IMR-90 (cell line): ENCODE measurements around the gene EIF4A3. TPM values are rescaled to one million over a fixed set of nuclear protein-coding genes. Genes with fewer than 3 reads are reported as not detected.

Experiments used
- ATAC-seq: fragments of 200-7000 bp; cut with Tn5 transposase; 2 replicates; pipeline ENCODE4 v1.9.1; 2020; ENCODE audit warnings: low read depth, mild to moderate bottlenecking, moderate library complexity
- BruUV-seq: library from RNA; stranded (reverse); fragments of 400-500 nt; replicated peaks from 2 replicates; lab custom pipeline; 2021; lab: Mats Ljungman, UMichigan
- CTCF ChIA-PET: fragments of 300-600 bp; formaldehyde crosslinking; extraction: SDS; loops from one replicate; lab custom pipeline; 2021; ENCODE audit warnings: antibody characterized with exemption; lab: Yijun Ruan, JAX
- POLR2A ChIA-PET: fragments of 300-600 bp; sonication (Branson Sonifier 250); formaldehyde crosslinking; loops from one replicate; lab custom pipeline; 2022; ENCODE audit warnings: antibody characterized with exemption; ENCODE audit not compliant: unreplicated experiment; lab: Charles Lee
- DNase-seq: peaks from one replicate; pipeline ENCODE4 v3.0.0; 2013
- H2AFZ ChIP-seq: replicated peaks from 2 replicates; pipeline ENCODE3; 2013; ENCODE audit warnings: low read length, mild to moderate bottlenecking; ENCODE audit not compliant: poor library complexity
- H2AK5ac ChIP-seq: 2 replicates; pipeline ENCODE4 v1.6.1; 2013; ENCODE audit warnings: low read depth, low read length, inconsistent platforms
- H2AK9ac ChIP-seq: replicated peaks from 2 replicates; pipeline ENCODE3; 2013; ENCODE audit warnings: mild to moderate bottlenecking, low read depth, low read length, moderate library complexity; ENCODE audit not compliant: poor library complexity
- H2BK120ac ChIP-seq: 2 replicates; pipeline ENCODE4 v1.6.1; 2013; ENCODE audit warnings: low read depth, low read length, inconsistent platforms
- H2BK15ac ChIP-seq: 3 replicates; pipeline ENCODE4 v1.6.1; 2013; ENCODE audit warnings: low read depth, low read length, inconsistent platforms
- H2BK20ac ChIP-seq: 2 replicates; pipeline ENCODE4 v1.6.1; 2013; ENCODE audit warnings: low read depth, mild to moderate bottlenecking, inconsistent platforms, low read length, moderate library complexity
- H2BK5ac ChIP-seq: 2 replicates; pipeline ENCODE4 v1.6.1; 2013; ENCODE audit warnings: mild to moderate bottlenecking, low read depth, low read length, inconsistent platforms; ENCODE audit not compliant: poor library complexity, severe bottlenecking
- H3K14ac ChIP-seq: replicated peaks from 2 replicates; pipeline ENCODE4 v1.6.1; 2013; ENCODE audit warnings: low read depth, low read length, inconsistent platforms
- H3K18ac ChIP-seq: 2 replicates; pipeline ENCODE4 v1.6.1; 2013; ENCODE audit warnings: low read depth, low read length, control low read depth
- H3K23ac ChIP-seq: 2 replicates; pipeline ENCODE4 v1.6.1; 2013; ENCODE audit warnings: low read depth, low read length, inconsistent platforms
- H3K27ac ChIP-seq: 2 replicates; pipeline ENCODE4 v1.5.1; 2013; ENCODE audit warnings: mild to moderate bottlenecking, control low read depth, low read length; ENCODE audit not compliant: insufficient read depth
- H3K27me3 ChIP-seq: 2 replicates; pipeline ENCODE4 v1.6.1; 2013; ENCODE audit warnings: low read length; ENCODE audit not compliant: control insufficient read depth, insufficient read depth
- H3K36me3 ChIP-seq: 2 replicates; pipeline ENCODE4 v1.6.1; 2013; ENCODE audit warnings: low read length, mixed read lengths; ENCODE audit not compliant: control insufficient read depth, insufficient read depth
- H3K4ac ChIP-seq: 2 replicates; pipeline ENCODE4 v1.6.1; 2013; ENCODE audit warnings: low read depth, low read length, inconsistent platforms
- H3K4me1 ChIP-seq: 2 replicates; pipeline ENCODE4 v1.6.1; 2013; ENCODE audit warnings: low read length, mixed read lengths; ENCODE audit not compliant: control insufficient read depth, insufficient read depth
- H3K4me2 ChIP-seq: 2 replicates; pipeline ENCODE4 v1.6.1; 2013; ENCODE audit warnings: low read depth, mild to moderate bottlenecking, control low read depth, low read length, moderate library complexity
- H3K4me3 ChIP-seq: 2 replicates; pipeline ENCODE4 v1.5.1; 2013; ENCODE audit warnings: low read depth, mild to moderate bottlenecking, control low read depth, low read length, moderate library complexity; ENCODE audit not compliant: insufficient read depth
- H3K56ac ChIP-seq: 2 replicates; pipeline ENCODE4 v1.6.1; 2013; ENCODE audit warnings: low read length, inconsistent platforms; ENCODE audit not compliant: insufficient read depth; ENCODE audit errors: extremely low read depth
- H3K79me1 ChIP-seq, 2 experiments: 2 replicates each; pipeline ENCODE4 v1.6.1; 2013; ENCODE audit warnings: low read length in 2 of 2, inconsistent platforms in 1 of 2, low read depth in 1 of 2
- H3K9ac ChIP-seq: 2 replicates; pipeline ENCODE4 v1.6.1; 2013; ENCODE audit warnings: low read depth, low read length, control low read depth
- H3K9me1 ChIP-seq: 2 replicates; pipeline ENCODE4 v1.6.1; 2013; ENCODE audit warnings: low read length, inconsistent platforms; ENCODE audit not compliant: insufficient read depth
- H3K9me3 ChIP-seq: 2 replicates; pipeline ENCODE4 v1.6.1; 2013; ENCODE audit warnings: low read length; ENCODE audit not compliant: control insufficient read depth, insufficient read depth
- H4K20me1 ChIP-seq: 2 replicates; pipeline ENCODE4 v1.6.1; 2013; ENCODE audit warnings: low read length, inconsistent platforms; ENCODE audit not compliant: insufficient read depth
- H4K5ac ChIP-seq: 2 replicates; pipeline ENCODE4 v1.6.1; 2013; ENCODE audit warnings: mild to moderate bottlenecking, low read depth, low read length, control low read depth
- H4K8ac ChIP-seq, 2 experiments: 2 replicates each; pipeline ENCODE4 v1.6.1; 2013; ENCODE audit warnings: low read depth in 2 of 2, low read length in 2 of 2, control low read depth in 1 of 2, inconsistent platforms in 1 of 2
- H4K91ac ChIP-seq: 2 replicates; pipeline ENCODE4 v1.6.1; 2013; ENCODE audit warnings: low read depth, low read length, inconsistent platforms; ENCODE audit not compliant: insufficient read depth
- BHLHE40 ChIP-seq: fragments of 150-350 bp; IDR thresholded peaks from 2 replicates; pipeline ENCODE4 v1.6.1; 2016; ENCODE audit warnings: mild to moderate bottlenecking, low read depth, low read length
- CEBPB ChIP-seq: IDR thresholded peaks from 2 replicates; pipeline ENCODE4 v1.6.1; 2012; ENCODE audit warnings: low read depth, low read length, improper control_type of control experiment
- CHD1 ChIP-seq: IDR thresholded peaks from 2 replicates; pipeline ENCODE4 v1.6.1; 2012; ENCODE audit warnings: low read depth, low read length, improper control_type of control experiment
- ELK1 ChIP-seq: fragments of 150-350 bp; IDR thresholded peaks from 2 replicates; pipeline ENCODE4 v1.6.1; 2016; ENCODE audit warnings: low read depth, mild to moderate bottlenecking, low read length, moderate library complexity, borderline replicate concordance
- FOS ChIP-seq: fragments of 150-350 bp; IDR thresholded peaks from 2 replicates; pipeline ENCODE4 v1.6.1; 2016; ENCODE audit warnings: low read depth, low read length
- MAFK ChIP-seq: IDR thresholded peaks from 2 replicates; pipeline ENCODE4 v1.6.1; 2012; ENCODE audit warnings: low read depth, low read length, improper control_type of control experiment
- MAZ ChIP-seq: IDR thresholded peaks from 2 replicates; pipeline ENCODE4 v1.6.1; 2012; ENCODE audit warnings: low read depth, mild to moderate bottlenecking, low read length, improper control_type of control experiment, moderate library complexity, borderline replicate concordance
- MXI1 ChIP-seq: IDR thresholded peaks from 2 replicates; pipeline ENCODE4 v1.6.1; 2012; ENCODE audit warnings: low read depth, mild to moderate bottlenecking, low read length, moderate library complexity, borderline replicate concordance
- NFE2L2 ChIP-seq: fragments of 150-350 bp; IDR thresholded peaks from 2 replicates; pipeline ENCODE4 v1.6.1; 2016; ENCODE audit warnings: low read depth, mild to moderate bottlenecking, low read length
- POLR2A ChIP-seq: IDR thresholded peaks from 2 replicates; pipeline ENCODE4 v1.6.1; 2012; ENCODE audit warnings: mild to moderate bottlenecking, low read depth, low read length
- RAD21 ChIP-seq: IDR thresholded peaks from 2 replicates; pipeline ENCODE4 v1.6.1; 2012; ENCODE audit warnings: low read length, improper control_type of control experiment
- RCOR1 ChIP-seq: IDR thresholded peaks from 2 replicates; pipeline ENCODE4 v1.6.1; 2012; ENCODE audit warnings: mild to moderate bottlenecking, low read length, improper control_type of control experiment; ENCODE audit not compliant: insufficient replicate concordance
- RFX5 ChIP-seq: IDR thresholded peaks from 2 replicates; pipeline ENCODE4 v1.8.0; 2012; ENCODE audit warnings: low read depth, mild to moderate bottlenecking, low read length, moderate library complexity
- SMC3 ChIP-seq: fragments of 150-350 bp; IDR thresholded peaks from 2 replicates; pipeline ENCODE4 v1.6.1; 2016; ENCODE audit warnings: low read depth, mild to moderate bottlenecking, antibody characterized with exemption, low read length, moderate library complexity
- WGBS, 2 experiments: methylation state at CpG; one replicate each; pipeline versions ENCODE4 v1.1.5 to v1.1.7; 2013; ENCODE audit warnings: missing lambda C conversion rate in 2 of 2; ENCODE audit not compliant: insufficient read length in 1 of 2; ENCODE audit errors: extremely low coverage in 2 of 2; 5-methylcytosine and 5-hydroxymethylcytosine counted together
- dilution Hi-C: fragments of 300-500 bp; cut with HindIII; formaldehyde crosslinking; loops from one replicate; pipeline ENCODE4 v1.14.3; 2018; ENCODE audit warnings: low sequenced_read_pairs; ENCODE audit not compliant: unreplicated experiment
- in situ Hi-C: fragments of 300-500 bp; cut with MboI; formaldehyde crosslinking; loops from 3 replicates; pipeline ENCODE4 v1.14.3; 2019; ENCODE audit warnings: low sequenced_read_pairs, inconsistent platforms, mixed read lengths
- intact Hi-C: fragments of 100-400 bp; cut with micrococcal nuclease; formaldehyde crosslinking; loops from 2 replicates; pipeline ENCODE4 v1.10.0; 2022
- polyA plus RNA-seq, 3 experiments: library from polyadenylated mRNA; depleted of rRNA; stranded (reverse); fragments of >200 nt; gene quantifications; 2 replicates each; pipeline ENCODE4 v1.2.3, GENCODE V29; 2012; ENCODE audit warnings: low replicate concordance in 1 of 3
- total RNA-seq: library from RNA; depleted of rRNA; stranded (reverse); fragments of >200 nt; gene quantifications from 2 replicates; pipeline ENCODE4 v1.2.3, GENCODE V29; 2012
- TF ChIP-seq, protein P1 (sequence below): conservative IDR thresholded peaks from 2 replicates; pipeline ENCODE4 v1.5.1; 2012; ENCODE audit warnings: mild to moderate bottlenecking, low read depth, low read length, improper control_type of control experiment
- TF ChIP-seq, protein P2 (sequence below): fragments of 150-350 bp; IDR thresholded peaks from 2 replicates; pipeline ENCODE4 v1.6.1; 2017; ENCODE audit warnings: mild to moderate bottlenecking, antibody characterized with exemption, low read length, low read depth

EIF4A3 gene
- total and polyA plus RNA-seq, 2 of the 4 experiments (the other 2 are of a cell fraction) = 85.3 to 97.1 TPM

DNA sequence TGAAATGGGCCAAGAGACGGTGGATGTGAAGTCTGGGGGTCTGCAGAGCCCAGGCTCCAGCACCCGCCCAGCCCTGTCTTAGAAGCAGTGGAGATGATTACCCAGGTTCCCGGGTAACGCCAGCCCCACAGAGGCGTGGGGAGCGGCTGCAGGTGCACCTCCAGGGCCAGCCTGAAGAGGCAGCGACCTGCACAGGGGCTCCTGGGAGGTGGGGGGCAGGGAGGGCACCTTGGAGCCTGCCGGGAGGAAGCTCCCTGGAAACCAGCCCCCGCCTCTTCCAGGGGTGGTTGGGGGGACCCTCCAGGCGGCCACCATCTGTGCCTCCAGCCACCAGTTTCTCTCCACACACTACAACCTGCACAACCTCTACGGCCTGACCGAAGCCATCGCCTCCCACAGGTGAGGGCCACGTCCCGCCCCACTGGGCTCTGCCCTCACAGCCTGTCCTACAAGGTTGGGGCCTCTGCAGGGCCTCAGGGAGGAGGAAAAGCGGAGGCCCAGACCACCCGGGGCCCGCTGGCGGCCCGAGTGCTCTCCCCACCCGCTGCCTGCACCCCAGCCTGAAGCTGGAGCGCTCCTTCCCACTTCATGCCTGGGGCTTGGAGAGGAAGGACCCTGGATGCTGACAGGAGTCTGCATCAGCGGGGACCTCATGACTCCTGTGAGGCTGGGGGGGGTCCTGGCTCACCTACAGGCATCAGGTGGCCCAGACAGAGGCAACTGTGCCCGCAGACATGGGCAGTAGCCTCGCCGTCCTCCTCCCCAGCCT is 35.0 kb downstream of the EIF4A3 start:
- ChIA-PET CTCF (no interaction called here), POLR2A (no interaction called here)
- in situ Hi-C loops (no loop called here), dilution Hi-C loops (no loop called here), intact Hi-C loops (no loop called here)
- no peak for TF ChIP-seq BHLHE40
- TF ChIP-seq SMC3 = no peak
- TF ChIP-seq FOS = no peak
- no peak for TF ChIP-seq RAD21
- TF ChIP-seq CHD1 = no peak
- TF ChIP-seq NFE2L2 = no peak
- TF ChIP-seq ELK1 = no peak
- TF ChIP-seq, protein P1, sequence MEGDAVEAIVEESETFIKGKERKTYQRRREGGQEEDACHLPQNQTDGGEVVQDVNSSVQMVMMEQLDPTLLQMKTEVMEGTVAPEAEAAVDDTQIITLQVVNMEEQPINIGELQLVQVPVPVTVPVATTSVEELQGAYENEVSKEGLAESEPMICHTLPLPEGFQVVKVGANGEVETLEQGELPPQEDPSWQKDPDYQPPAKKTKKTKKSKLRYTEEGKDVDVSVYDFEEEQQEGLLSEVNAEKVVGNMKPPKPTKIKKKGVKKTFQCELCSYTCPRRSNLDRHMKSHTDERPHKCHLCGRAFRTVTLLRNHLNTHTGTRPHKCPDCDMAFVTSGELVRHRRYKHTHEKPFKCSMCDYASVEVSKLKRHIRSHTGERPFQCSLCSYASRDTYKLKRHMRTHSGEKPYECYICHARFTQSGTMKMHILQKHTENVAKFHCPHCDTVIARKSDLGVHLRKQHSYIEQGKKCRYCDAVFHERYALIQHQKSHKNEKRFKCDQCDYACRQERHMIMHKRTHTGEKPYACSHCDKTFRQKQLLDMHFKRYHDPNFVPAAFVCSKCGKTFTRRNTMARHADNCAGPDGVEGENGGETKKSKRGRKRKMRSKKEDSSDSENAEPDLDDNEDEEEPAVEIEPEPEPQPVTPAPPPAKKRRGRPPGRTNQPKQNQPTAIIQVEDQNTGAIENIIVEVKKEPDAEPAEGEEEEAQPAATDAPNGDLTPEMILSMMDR = no peak
- TF ChIP-seq, protein P2, sequence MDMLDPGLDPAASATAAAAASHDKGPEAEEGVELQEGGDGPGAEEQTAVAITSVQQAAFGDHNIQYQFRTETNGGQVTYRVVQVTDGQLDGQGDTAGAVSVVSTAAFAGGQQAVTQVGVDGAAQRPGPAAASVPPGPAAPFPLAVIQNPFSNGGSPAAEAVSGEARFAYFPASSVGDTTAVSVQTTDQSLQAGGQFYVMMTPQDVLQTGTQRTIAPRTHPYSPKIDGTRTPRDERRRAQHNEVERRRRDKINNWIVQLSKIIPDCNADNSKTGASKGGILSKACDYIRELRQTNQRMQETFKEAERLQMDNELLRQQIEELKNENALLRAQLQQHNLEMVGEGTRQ = no peak
- no peak for TF ChIP-seq POLR2A
- no peak for TF ChIP-seq MAZ
- TF ChIP-seq RCOR1 = no peak
- no peak for TF ChIP-seq MXI1
- no peak for TF ChIP-seq MAFK
- TF ChIP-seq CEBPB = no peak
- no peak for TF ChIP-seq RFX5
- Histone ChIP-seq H4K8ac (no peak overlapping the region), H2AFZ (no peak overlapping the region), H3K14ac (no peak overlapping the region), H3K23ac (no peak overlapping the region), H2AK9ac (no peak overlapping the region), H2BK120ac (no peak overlapping the region), H3K56ac (no peak overlapping the region), H3K9me1 (peaks cover 7% of the 10 kb centered on the region), H4K91ac (no peak overlapping the region), H3K36me3 (peaks cover 3% of the 10 kb centered on the region; the same call in 1 of the 2 replicates), H3K4me1 (peaks cover 5% of the 10 kb centered on the region), H3K4me2 (no peak overlapping the region), H3K4ac (no peak overlapping the region), H3K9ac (no peak overlapping the region), H3K18ac (no peak overlapping the region), H3K9me3 (no peaks in the 10 kb centered on the region), H3K79me1 (no peaks in the 10 kb centered on the region), H4K20me1 (no peaks in the 10 kb centered on the region), H3K27me3 (no peaks in the 10 kb centered on the region), H2AK5ac (no peak overlapping the region), H3K27ac (no peak overlapping the region), H4K5ac (no peak overlapping the region), H3K4me3 (no peak overlapping the region), H2BK5ac (no peak overlapping the region), H2BK15ac (no peak overlapping the region), H2BK20ac (no peak overlapping the region)
- DNase-seq = no peak
- ATAC-seq = no peak
- no TSS peak for BruUV-seq
- 89% methylated on average over 3 of the region's 26 CpGs; no CpG with 5 or more reads in 1 of the 2 experiments for WGBS, 2 experiments
